GM21515 (cell line): ENCODE data around the gene NUP88.

ENCODE experiments used
- ATAC-seq: cut with Tn5 transposase; IDR thresholded peaks from one replicate; pipeline ENCODE4 v1.9.1; 2021; ENCODE audit not compliant: unreplicated experiment

The NUP88 gene

DNA sequence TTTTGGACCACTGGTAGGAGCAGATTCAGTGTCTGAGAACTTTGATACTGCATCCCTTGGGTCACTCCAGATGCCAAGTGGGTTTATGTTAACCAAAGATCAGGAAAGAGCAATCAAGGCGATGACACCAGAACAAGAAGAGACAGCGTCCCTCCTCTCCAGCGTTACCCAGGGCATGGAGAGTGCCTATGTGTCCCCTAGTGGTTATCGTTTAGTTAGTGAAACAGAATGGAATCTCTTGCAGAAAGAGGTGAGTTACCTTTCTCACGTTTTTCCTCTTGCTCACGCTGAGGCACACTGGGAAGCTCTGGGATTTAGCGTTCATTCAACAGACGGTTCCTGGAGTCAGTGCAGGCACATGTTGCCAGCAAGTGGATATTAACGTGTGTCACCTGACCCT lies 58.0 kb downstream of the NUP88 start:
- ATAC-seq = no peak

DNA sequence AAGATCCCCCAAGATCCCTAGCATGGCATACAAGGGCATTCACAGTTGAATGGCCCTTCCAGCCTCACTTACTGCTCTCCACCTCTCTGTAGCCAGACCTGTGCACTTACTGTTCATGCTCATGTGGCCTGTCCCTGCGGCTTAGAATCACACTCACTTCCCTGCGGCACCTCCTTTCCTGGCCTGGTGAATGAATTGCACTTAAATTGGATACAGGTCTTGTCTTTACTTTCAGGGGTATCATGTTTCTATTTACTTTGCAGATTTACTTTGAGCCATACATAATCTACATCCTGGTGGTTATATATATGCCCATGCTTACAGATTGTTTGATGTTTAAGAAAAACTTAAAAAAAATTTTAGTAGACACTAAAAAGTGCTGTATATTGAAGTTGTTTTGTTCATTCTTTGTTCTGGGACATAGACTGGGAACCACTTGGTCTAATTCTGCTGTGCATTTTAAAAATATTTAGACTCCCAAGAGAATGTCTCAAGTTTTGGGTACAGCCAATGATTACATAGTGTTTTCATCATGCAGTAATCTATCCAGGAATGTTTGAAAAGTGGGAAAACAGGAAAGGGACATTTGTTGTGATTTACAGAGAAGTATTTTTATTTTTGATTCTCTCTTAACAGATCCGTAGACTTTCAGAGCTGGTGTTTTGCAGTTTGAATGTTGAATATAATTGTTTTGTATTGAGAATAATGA lies 63.9 kb downstream of the NUP88 start:
- ATAC-seq = no peak

DNA sequence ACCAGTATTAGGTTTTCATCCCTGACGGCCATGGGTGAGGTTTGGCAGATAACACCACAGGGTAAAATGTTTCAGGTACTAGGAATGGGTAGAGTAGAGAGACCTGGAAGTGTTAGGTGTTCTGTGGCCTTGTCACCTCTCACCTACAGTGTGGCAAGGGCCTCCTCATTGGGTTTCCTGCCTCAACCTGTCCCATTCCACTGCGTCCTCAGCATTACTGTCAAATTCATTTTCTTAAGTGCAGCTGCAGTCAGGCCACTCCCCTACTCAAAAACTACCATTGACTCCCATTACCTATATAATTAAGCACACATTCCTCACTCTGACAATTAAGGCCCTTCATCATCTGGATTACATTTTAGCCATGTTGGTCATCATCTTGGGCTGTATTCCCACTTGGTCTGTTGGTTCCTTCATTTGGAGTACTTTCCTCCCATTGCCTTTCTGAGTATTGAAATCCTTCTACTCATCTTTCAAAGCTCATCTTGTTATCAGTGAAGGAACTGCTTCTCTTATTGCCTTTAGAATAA lies 64.5 kb downstream of the NUP88 start:
- ATAC-seq = no peak

DNA sequence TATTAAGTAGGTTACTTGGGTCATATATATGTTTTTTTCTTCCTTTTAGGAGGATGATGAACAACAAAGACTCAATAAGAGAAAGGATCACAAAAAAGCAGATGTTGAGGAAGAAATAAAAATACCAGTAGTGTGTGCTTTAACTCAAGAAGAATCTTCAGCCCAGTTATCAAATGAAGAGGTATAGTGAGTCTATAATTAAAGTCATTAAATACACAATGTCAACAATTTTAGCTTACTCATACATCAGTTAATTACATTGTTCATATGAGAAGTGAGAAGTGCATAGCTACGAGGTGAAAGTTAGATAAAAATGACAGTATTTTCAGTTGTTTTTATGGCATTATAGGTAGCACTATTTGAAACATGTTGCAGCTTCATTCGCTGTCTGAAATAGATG lies 65.2 kb downstream of the NUP88 start:
- ATAC-seq = no peak

DNA sequence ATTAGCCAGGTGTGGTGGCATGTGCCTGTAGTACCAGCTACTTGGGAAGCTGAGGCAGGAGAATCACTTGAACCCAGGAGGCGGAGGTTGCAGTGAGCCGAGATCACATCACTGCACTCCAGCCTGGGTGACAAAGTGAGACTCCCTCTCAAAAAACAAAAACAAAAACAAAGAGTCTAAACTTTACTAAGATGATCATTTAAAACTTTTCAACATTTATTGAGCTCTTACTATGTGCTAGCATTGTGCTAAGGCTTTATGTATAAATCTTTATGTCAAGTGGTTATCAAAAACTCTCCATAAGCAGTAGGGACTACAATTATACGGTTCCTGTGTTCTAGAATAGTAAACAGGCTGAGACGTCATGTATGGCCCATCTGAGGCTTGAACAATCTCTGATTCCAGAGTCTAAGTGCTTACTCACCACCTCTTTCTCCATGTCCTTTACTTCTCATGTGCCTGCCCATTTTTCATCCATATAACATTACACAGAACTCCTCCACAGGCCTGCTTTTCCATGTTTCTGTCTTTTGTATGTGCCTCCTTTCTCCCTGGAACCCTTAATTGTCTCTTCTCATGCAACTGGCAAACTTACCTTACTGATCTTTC lies 66.7 kb downstream of the NUP88 start:
- ATAC-seq = no peak

DNA sequence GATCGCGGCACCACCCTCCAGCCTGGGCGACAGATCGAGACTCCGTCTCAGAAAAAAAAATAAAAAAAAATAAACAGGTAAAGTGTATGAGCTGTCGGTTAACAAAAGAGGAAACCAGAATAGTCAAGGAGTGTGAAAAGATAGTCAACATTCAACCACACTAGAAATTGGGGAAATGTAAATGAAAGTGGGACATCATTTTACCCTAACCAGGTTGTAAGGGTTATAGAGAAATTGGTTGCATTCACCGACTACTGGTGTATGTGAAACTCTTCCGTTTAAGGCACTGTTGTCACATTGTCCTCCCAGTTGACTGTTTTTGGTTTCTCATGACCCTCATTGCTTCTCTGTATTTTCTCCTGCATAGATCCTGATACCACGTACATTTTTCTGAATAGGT lies 74.5 kb downstream of the NUP88 start:
- no peak for ATAC-seq
